Activated naive CD4-positive, alpha-beta T cell treated with anti-CD3 and anti-CD28 coated beads, Interleukin-2, amount 50 U/mL, for 24 hours (primary cell): ENCODE data around the gene KISS1.
A peak's percentile ranks its signal among the peaks of the same experiment; 100 is the strongest.

ENCODE experiments used
- H3K27ac Mint-ChIP-seq: one replicate; pipeline ENCODE4 v1.8.0; 2021; ENCODE audit warnings: mild to moderate bottlenecking, mixed read lengths
- H3K27me3 Mint-ChIP-seq: one replicate; pipeline ENCODE4 v1.8.0; 2021; ENCODE audit warnings: mixed read lengths
- H3K36me3 Mint-ChIP-seq: one replicate; pipeline ENCODE4 v1.8.0; 2021; ENCODE audit warnings: mixed read lengths
- H3K4me1 Mint-ChIP-seq: one replicate; pipeline ENCODE4 v1.8.0; 2021; ENCODE audit warnings: mixed read lengths
- H3K4me3 Mint-ChIP-seq: one replicate; pipeline ENCODE4 v1.8.0; 2021; ENCODE audit warnings: mild to moderate bottlenecking, mixed read lengths
- H3K9me3 Mint-ChIP-seq: one replicate; pipeline ENCODE4 v1.8.0; 2021; ENCODE audit warnings: mixed read lengths

KISS1 gene

GRCh38 chr1:204161609-204162493 is 34.4 kb downstream of the KISS1 start:
- Mint-ChIP-seq H3K4me1 (no peaks in the 10 kb centered on the region), H3K9me3 (no peaks in the 10 kb centered on the region), H3K27ac (no peak overlapping the region), H3K36me3 (no peaks in the 10 kb centered on the region), H3K4me3 (no peak overlapping the region), H3K27me3 (no peaks in the 10 kb centered on the region)

GRCh38 chr1:204157962-204158361 is 38.3 kb downstream of the KISS1 start:
- H3K9me3 Mint-ChIP-seq = no peaks in the 10 kb centered on the region
- no peaks in the 10 kb centered on the region for H3K4me1 Mint-ChIP-seq
- H3K27me3 Mint-ChIP-seq = no peaks in the 10 kb centered on the region
- no peak overlapping the region for H3K4me3 Mint-ChIP-seq
- no peak overlapping the region for H3K27ac Mint-ChIP-seq
- H3K36me3 Mint-ChIP-seq = no peaks in the 10 kb centered on the region

GRCh38 chr1:204155881-204156280 is 40.4 kb downstream of the KISS1 start:
- no peaks in the 10 kb centered on the region for H3K9me3 Mint-ChIP-seq

GRCh38 chr1:204154568-204155255 is 41.6 kb downstream of the KISS1 start:
- no peak overlapping the region for H3K4me3 Mint-ChIP-seq
- no peaks in the 10 kb centered on the region for H3K4me1 Mint-ChIP-seq
- H3K27me3 Mint-ChIP-seq = no peaks in the 10 kb centered on the region
- H3K27ac Mint-ChIP-seq = no peak overlapping the region
- H3K36me3 Mint-ChIP-seq = no peaks in the 10 kb centered on the region
- H3K9me3 Mint-ChIP-seq = no peaks in the 10 kb centered on the region

More at GRCh38 chr1:204155881-204156280, 40.4 kb downstream of the KISS1 start:
- Mint-ChIP-seq H3K27ac (no peak overlapping the region), H3K4me1 (no peaks in the 10 kb centered on the region), H3K4me3 (no peak overlapping the region), H3K36me3 (no peaks in the 10 kb centered on the region), H3K27me3 (no peaks in the 10 kb centered on the region)

GRCh38 chr1:204153667-204154066 is 42.6 kb downstream of the KISS1 start:
- Mint-ChIP-seq H3K27me3 (no peaks in the 10 kb centered on the region), H3K27ac (no peak overlapping the region), H3K4me3 (no peak overlapping the region), H3K9me3 (no peaks in the 10 kb centered on the region), H3K4me1 (no peaks in the 10 kb centered on the region), H3K36me3 (no peaks in the 10 kb centered on the region)

- Mint-ChIP-seq H3K27ac (no peak overlapping the region), H3K36me3 (no peaks in the 10 kb centered on the region), H3K4me1 (no peaks in the 10 kb centered on the region), H3K4me3 (peak overlapping the region; percentile 63), H3K9me3 (no peaks in the 10 kb centered on the region), H3K27me3 (no peaks in the 10 kb centered on the region)
Measured at GRCh38 chr1:204152310-204153044, 43.8 kb downstream of the KISS1 start.

GRCh38 chr1:204151552-204152309 is 44.6 kb downstream of the KISS1 start, which contains the start of gene ETNK2:
Gene ETNK2 (minus strand): TSS chr1:204152044. CDS start chr1:204151852, 192 bp downstream.
- Mint-ChIP-seq H3K27me3 (no peaks in the 10 kb centered on the region), H3K4me3 (peak within 1 kb of the TSS; percentile 74), H3K27ac (peak within 1 kb of the TSS; percentile 70), H3K4me1 (no peaks in the 10 kb centered on the region), H3K9me3 (no peaks in the 10 kb centered on the region), H3K36me3 (no peaks in the 10 kb centered on the region)

- Mint-ChIP-seq H3K27ac (peak overlapping the region; percentile 70), H3K9me3 (no peaks in the 10 kb centered on the region), H3K36me3 (no peaks in the 10 kb centered on the region), H3K27me3 (no peaks in the 10 kb centered on the region), H3K4me1 (no peaks in the 10 kb centered on the region), H3K4me3 (peak overlapping the region; percentile 74)
Measured at GRCh38 chr1:204150702-204151551, 45.4 kb downstream of the KISS1 start.

- Mint-ChIP-seq H3K36me3 (no peaks in the 10 kb centered on the region), H3K9me3 (no peaks in the 10 kb centered on the region), H3K4me1 (no peaks in the 10 kb centered on the region), H3K4me3 (peak overlapping the region; percentile 74), H3K27ac (no peak overlapping the region), H3K27me3 (no peaks in the 10 kb centered on the region)
Measured at GRCh38 chr1:204149635-204150565, 46.4 kb downstream of the KISS1 start.

- Mint-ChIP-seq H3K27ac (no peak overlapping the region), H3K4me3 (no peak overlapping the region), H3K4me1 (no peaks in the 10 kb centered on the region), H3K27me3 (no peaks in the 10 kb centered on the region), H3K36me3 (no peaks in the 10 kb centered on the region), H3K9me3 (no peaks in the 10 kb centered on the region)
Measured at GRCh38 chr1:204149107-204149506, 47.2 kb downstream of the KISS1 start.

GRCh38 chr1:204147406-204148383 is 48.6 kb downstream of the KISS1 start:
- H3K36me3 Mint-ChIP-seq = no peaks in the 10 kb centered on the region
- no peaks in the 10 kb centered on the region for H3K4me1 Mint-ChIP-seq
- no peak overlapping the region for H3K27ac Mint-ChIP-seq
- H3K4me3 Mint-ChIP-seq = no peak overlapping the region
- H3K27me3 Mint-ChIP-seq = no peaks in the 10 kb centered on the region
- no peaks in the 10 kb centered on the region for H3K9me3 Mint-ChIP-seq

- H3K27me3 Mint-ChIP-seq = no peaks in the 10 kb centered on the region
- H3K4me3 Mint-ChIP-seq = no peak overlapping the region
- no peaks in the 10 kb centered on the region for H3K4me1 Mint-ChIP-seq
- H3K27ac Mint-ChIP-seq = no peak overlapping the region
- H3K36me3 Mint-ChIP-seq = no peaks in the 10 kb centered on the region
- no peaks in the 10 kb centered on the region for H3K9me3 Mint-ChIP-seq
Measured at GRCh38 chr1:204146965-204147364, 49.3 kb downstream of the KISS1 start.

GRCh38 chr1:204146309-204146708 is 50.0 kb downstream of the KISS1 start:
- Mint-ChIP-seq H3K4me1 (no peaks in the 10 kb centered on the region), H3K27ac (no peak overlapping the region), H3K36me3 (no peaks in the 10 kb centered on the region), H3K9me3 (no peaks in the 10 kb centered on the region), H3K4me3 (no peak overlapping the region), H3K27me3 (no peaks in the 10 kb centered on the region)
